Measurements from ENCODE around the gene RNF125.
"Not testable (repeated sequence)": the region's sequence is repeated elsewhere in the genome, so short reads cannot be mapped to it uniquely, and the experiment has no call there.

Gene RNF125

DNA sequence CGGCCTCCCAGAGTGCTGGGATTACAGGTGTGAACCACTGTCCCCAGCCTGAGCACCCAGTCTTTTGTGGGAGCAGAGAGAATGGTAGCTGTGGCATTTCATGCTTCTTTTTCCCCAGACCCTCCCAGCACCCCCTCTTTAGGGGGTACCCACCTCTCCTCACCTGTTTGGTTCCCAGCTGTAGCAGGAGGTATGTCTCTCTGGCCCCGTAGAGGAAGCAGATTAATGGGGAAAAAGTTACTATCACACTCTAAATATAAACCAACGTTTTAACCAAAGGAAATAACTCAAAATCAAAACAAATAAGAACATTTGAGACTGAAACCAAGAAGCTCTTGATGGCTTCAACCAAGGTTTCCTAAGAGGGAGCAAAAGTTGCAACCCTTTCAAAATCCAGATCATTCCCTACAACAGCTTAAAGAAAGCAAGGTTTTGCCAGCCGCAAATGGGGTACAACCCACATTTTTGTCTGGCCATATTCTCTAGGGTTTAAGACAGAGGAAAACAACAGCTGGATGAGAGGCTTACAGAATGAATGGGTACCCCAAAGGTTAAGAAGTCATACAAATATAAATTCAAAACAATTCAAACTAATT, 8.0 kb downstream of the RNF125 start:
- DNase-seq: no peak

- DNase-seq: no peak
Measured at GRCh38 chr18:32029558-32029957, 10.9 kb downstream of the RNF125 start.

DNA sequence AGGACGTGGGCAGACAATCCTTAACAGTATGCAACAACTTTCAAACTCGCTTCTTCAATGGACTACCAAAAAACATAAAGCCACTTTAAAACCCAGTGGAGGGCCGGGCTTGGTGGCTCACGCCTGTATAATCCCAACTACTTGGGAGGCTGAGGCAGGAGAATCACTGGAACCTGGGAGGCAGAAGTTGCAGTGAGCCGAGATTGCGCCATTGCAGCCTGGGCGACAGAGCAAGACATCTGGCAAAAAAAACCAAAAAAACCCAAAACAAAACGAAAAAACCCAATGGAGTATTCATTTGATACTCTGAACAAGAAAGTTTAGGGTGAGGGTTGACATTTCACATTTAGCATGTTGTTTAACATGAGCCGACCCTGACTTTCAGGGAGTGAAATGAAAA, 14.0 kb downstream of the RNF125 start:
- DNase-seq: no peak

DNA sequence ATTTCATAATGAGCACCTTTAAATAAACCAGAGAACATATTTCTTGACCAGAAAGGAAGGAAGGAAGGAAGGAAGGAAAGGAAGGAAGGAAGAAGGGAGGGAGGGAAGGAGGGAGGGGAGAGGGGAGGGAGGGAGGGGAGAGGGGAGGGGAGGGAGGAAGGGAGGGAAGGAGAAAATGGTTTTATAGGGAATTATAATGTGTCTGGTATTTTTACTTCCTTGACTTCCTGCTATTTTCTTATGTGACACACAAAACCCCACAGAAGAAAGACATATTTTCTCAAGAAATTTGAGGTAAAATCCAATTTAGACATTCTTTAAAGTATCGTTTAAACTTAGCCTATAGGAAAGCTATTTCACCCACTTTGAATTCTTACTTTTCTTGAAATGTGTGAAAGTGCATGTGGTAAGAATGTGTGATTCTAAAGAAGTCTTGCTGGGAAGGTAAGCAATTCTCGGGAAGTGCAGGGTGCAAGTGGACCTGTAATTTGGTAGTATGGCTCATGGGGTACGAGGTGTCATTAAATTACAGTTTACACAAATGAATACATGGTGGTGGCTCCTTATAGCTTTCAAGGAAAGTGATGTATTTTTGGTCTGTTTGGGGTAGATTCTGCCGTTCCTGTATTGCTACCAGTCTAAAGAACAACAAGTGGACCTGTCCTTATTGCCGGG, 18.0 kb downstream of the RNF125 start:
- DNase-seq: no peak

DNA sequence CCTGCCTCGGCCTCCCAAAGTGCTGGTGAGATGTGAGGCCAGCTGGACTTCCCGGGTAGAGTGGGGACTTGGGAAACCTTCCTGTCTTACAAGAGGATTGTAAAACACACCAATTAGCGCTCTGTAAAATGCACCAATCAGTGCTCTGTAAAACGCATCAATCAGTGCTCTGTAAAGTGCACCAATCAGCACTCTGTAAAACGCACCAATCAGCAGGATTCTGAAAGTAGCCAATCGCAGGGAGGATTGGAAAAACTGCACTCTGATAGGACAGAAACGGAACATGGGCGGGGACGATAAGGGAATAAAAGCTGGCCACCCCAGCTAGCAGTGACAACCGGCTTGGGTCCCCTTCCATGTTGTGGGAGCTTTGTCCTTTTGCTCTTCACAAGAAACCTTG, 19.0 kb downstream of the RNF125 start:
- DNase-seq: no peak

DNA sequence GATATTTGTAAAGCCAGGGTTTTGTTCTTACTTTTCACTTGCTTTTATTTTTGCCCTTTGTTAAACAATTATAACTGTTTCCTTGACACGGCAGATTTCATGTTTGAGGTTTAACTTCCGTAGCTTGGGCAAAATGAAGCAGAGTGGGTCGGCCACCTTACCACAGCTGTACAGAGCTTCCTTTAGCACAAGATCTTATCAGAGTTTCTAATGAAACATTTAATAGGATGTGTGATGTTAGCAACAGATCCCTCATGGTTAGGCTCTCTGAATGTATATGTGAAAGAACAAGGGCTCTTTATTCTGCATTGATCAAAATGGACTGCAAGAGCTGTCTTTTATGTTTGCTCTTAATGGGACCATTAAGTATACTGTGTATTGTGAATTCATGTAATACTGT, 22.3 kb downstream of the RNF125 start:
- DNase-seq: no peak

DNA sequence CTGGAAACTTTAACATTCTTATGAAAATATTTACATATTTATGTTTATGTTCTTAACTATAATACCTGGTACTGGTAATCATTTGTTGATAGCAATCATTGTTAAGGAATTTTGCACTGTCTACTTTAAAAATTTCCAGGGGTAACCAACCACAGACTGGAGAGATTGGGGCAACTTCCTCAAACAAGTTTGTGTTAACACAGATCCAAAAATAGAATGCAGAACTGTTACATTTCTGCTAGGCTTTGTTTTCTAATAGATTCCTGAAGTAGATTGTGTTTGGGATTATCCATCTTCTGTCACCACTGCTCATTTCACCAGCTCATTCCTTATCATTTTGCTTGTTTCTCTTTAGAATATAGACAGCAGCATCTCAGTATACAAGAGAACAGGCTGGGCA, 23.7 kb downstream of the RNF125 start:
- DNase-seq: no peak

DNA sequence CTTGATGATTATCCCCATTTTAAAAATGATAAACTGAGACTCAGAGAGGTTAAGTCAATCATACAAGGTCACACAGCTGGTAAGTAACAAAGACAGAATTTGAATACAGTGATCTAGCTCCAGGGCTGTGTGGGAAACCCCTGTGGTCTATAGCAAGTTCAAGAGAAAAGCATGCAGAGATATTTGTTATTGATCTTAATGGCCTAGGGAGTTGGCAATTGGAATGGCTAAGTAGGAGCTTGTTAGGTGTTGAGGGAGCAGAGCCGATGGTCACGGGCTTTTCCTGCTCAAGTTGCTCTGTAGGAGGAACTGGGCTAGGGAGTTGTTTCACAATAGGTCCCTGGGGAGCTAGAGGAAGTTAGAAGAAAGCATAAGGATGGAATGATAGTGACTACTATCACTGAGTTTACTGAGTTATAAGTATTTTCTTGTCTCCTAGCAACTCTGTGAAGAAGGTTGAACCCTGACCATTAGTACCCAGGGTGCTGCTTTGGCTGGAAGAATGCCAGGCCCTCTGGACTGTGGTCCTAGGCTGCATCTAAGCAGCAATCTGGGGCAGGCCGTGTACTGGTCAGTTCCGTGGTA, 30.0 kb downstream of the RNF125 start:
- DNase-seq: no peak

GRCh38 chr18:32049393-32050171, 31.0 kb downstream of the RNF125 start:
- DNase-seq: no peak

GRCh38 chr18:32056613-32057358, 38.2 kb downstream of the RNF125 start:
- no peak for DNase-seq

- DNase-seq: no peak
Measured at GRCh38 chr18:32057624-32058165, 39.1 kb downstream of the RNF125 start.

- DNase-seq: no peak
Measured at GRCh38 chr18:32060026-32060425, 41.4 kb downstream of the RNF125 start.

- DNase-seq: no peak
Measured at GRCh38 chr18:32067375-32068167, 48.9 kb downstream of the RNF125 start.

DNA sequence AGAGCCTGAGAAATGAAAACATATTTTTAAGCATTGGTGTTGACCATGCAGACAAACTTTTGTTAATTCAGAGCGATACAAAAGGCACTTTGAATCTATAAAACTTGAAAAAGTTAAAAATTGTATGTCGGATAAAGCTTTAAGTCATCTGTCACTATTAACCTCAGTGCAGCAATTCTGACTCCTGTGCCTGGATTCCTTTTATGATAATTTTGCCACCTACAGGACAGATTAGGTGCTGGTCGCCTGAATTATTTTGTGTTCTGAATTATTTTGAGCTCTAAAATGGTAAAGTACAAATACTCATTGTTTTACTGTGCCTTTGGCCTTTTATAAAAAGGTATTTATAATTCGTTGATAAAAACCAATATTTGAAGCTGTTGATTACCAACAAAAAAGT, 53.7 kb downstream of the RNF125 start:
- DNase-seq: no peak

DNA sequence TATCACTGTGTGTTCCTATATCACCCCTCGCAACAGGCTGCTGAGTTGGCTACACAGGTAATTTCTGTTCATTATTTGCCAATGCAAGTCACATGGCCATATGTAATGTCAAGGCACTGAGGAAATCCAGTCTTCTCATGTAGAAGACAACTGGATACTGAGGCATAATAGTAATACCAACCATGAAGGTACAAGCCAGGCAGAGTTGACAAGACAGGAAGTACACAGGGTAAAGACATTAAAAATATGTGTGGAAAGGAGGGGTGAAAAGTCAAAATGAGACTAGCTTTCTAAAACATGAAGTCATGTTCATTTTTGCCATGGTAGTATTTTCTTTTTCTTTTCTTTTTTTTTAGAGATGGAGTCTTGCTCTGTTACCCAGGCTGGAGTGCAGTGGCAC, 55.6 kb downstream of the RNF125 start:
- DNase-seq: no peak

GRCh38 chr18:32078845-32079244, 60.2 kb downstream of the RNF125 start:
- DNase-seq: no peak

DNA sequence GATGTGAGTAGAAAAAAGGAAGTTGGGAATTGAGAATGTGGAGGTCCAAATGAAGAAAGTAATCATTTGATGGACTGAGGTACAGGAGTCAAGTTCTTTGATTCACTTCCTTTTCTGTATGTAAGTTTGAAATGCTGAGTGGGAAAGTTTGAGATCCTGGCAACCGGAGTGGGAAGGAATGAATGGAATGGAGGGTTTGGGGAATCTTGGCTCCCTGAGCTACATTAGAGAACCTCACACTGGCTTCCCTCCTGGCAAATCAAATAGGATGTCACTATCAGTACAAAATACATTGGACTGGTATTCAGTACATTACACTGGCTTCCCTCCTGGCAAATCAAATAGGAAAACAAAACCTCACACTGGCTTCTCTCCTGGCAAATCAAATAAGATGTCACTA, 63.3 kb downstream of the RNF125 start:
- no peak for DNase-seq

DNA sequence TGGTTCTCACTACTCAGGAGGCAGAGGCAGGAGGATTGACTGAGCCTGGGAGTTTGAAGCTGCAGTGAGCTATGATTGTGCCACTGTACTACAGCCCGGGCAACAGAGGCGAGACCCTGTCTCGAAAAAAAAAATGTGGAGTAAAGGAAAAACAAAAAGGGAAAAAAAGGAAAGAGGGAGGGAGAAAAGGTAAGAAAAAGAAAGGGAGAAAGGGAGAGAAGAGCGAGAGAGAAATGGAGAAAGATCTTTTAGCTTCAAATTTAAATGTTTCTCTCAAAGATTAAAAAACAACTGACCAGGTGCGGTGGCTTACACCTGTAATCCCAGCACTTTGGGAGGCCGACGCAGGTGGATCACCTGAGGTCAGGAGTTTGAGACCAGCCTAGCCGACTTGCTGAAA, 65.2 kb downstream of the RNF125 start:
- no peak for DNase-seq

DNA sequence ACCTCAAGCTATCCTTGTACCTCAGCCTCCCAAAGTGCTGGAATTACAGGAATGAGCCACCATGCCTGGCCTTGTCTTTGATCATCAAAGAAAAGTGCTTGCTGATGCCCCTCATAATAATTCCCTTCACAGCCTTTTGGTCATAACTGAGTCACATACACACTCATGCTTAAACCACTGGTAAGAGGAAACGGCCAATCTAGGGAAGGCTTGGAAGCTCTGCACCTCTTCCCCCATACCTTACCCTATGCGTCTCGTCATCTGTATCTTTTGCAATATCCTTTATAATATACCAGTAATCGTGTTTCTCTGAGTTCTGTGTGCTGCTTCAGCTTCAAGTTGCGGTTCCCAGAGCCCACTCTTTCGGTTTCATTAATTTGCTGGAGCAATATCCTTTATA, 68.3 kb downstream of the RNF125 start:
- DNase-seq: no peak

DNA sequence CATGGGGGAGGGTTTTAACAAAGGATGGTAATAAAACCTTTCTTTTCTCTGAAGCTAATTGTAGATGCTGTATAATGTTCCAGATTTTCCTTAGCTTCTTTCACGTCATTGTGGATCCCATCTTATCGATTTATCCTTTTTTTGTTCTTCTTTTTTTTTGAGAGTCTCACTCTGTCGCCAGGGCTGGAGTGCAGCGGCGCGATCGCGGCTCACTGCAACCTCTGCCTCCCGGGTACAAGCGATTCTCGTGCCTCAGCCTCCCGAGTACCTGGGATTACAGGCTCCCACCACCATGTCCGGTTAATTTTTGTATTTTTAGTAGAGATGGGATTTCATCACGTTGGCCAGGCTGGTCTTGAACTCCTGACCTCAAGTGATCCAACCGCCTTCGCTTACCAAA, 72.2 kb downstream of the RNF125 start:
- DNase-seq: not testable (repeated sequence)

GRCh38 chr18:32091325-32091723, 72.7 kb downstream of the RNF125 start:
- no peak for DNase-seq
